Esophagus mucosa (tissue), 1 donor: ENCODE results near the gene PTPRN2. TPM values are rescaled to one million over a fixed set of nuclear protein-coding genes. Genes with fewer than 3 reads are reported as not detected.
"Not testable (repeated sequence)": the region's sequence is repeated elsewhere in the genome, so short reads cannot be mapped to it uniquely, and the experiment has no call there.

Experiments
- ATAC-seq: fragments of 200-7000 bp; cut with Tn5 transposase; one replicate; pipeline ENCODE4 v1.9.1; 2020
- total RNA-seq: library from RNA; stranded (reverse); gene quantifications from one replicate; pipeline ENCODE4 v1.2.4, GENCODE V29; 2023
- donor health status: DM: yes; HTN: yes; CAD: no.

Gene PTPRN2
- total RNA-seq, 1 donor from 2014 or later, result 0.44 TPM

DNA sequence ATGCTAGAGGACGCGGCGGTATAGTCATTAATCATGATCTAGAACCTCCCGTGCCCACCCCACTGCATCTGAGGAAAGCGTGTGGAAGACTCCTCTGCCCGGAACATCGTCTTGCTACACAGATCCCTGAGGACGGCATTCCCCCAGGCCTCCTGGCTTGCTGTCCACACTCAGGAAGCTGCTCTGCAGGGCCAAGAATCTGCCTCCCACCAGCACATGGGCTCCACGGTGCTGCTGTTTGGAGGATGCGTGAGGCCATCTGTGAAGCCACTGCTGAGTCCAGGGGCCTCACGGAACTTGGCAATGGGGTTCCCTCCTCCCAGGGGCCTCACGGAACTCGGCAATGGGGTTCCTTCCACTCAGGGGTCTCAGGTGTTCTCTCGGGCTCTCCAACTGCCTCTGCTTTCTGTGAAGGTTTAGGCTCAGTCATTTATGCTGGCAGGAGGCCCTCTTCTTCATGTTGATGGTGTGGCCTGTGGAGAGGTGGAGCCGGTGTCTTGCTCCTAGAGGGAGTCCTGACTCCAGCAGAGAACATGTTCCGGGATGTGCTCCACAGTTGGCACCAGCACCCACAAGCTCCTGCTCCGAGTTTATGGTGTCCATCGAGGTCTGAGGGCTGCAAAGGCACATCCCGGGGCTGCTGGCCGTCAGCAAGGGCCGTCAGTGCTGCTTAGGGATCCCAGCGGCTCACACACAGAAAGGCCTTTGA is 977.5 kb downstream of the PTPRN2 start:
- no peak for ATAC-seq

DNA sequence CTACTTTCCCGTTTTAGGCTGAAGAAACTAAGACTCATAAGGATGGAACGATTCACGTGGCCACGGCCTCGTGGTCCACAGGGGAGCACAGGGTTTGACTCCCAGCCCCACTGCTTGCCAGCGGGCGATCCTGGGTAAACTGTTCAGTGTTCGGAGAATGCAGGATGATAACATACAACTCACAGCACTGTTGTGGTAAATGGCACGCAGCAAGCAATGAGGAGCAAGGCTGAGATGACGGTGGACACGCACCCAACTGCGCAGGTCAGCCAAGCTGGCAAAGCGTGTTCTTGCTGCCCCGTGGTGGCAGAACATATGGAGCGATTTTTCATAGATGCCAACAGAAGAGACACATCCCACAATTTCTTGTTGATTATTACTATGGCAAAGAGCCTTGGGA is 978.1 kb downstream of the PTPRN2 start:
- ATAC-seq, result no peak

DNA sequence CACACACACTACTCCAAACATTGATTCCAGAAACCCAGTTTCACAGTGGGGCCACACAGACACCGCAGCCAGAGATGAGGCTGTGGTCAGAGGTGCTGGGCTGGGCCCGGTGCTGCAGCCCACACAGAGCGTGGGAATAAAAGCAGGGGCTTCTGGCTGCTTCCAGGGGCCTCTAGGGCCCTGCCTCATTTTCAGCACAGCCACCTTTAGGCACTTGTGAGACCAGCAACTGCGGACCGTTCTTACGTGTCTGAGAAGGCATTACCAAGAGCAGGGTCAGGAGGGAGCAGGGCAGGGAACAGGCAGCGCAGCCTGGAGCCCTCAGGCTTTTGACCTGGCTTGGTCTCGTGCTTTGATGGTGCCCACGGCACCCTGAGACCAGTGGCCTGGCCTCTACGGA is 980.4 kb downstream of the PTPRN2 start:
- no peak for ATAC-seq

DNA sequence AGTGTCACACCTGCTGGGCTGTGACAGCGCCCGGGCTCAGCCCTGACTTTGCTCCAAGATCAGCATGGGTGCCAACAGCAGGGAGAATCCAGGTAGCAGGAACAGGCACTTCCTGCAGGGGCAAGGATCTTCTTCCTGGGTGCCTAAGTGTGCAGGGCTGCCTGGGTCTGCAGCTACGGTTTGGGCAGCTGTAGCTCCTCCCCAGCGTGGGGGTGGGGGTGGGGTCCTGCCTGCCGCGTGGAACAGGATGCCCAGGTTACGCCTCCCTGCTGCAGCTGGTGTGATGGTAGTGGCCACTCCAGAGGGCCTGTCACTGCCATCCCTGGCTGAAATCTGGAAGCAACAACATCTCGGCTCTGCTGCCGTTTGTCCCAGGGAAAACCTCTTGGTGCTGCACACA is 981.5 kb downstream of the PTPRN2 start:
- ATAC-seq, result no peak

DNA sequence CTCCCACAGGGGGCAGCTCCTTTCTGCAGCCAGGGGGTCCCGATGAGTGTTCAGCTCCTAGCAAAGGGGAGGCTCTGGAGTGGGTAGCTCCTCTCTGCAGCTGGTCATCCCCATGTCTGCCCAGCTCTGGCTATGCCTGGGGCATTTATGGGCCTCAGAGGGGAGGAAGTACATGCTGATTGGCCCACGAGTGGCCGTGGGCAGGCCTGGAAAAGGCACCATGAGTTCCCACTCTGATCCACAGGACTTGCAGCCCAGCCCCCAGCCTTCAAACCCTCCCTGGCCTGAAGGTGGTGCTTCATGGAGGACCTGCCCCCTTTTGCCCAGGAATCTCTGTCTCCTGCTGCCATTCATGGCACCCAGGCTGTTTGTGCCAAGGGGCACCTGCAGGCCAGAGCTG is 982.0 kb downstream of the PTPRN2 start:
- ATAC-seq, result no peak

DNA sequence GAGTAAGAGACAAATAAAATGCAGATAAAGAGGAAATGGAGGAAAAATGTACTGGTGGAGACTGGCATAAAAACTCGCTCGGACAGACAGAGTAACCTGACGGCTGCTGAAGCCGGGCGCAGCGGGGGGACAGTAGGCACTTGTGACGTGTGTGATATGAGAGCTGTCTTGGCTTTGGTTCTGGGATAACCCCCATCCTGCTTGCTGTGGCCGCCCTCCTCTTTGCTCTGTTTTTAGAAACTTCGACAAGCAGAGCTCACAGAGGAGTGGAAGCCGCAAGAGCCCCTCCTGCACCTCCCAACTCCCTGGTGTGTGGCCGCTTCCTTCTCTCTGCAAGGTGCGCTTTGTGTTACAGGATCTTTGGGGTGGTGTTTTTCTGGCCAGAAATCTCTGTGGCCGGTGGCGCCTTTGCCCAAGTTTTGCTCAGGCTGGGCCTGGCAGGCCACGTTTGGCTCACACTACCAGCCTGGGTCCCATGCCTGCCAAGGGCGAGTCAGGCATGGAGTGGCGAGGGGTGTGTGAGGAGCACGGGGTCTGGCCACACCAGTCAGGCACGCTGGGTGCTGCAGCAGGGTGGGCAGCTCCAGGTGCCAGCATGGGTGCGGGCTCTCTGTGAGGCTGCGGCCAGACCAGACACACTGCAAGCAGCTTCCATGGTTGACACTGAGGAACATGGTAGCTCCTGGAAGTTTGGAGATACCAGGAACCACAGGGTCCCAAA is 982.8 kb downstream of the PTPRN2 start:
- ATAC-seq, result no peak

DNA sequence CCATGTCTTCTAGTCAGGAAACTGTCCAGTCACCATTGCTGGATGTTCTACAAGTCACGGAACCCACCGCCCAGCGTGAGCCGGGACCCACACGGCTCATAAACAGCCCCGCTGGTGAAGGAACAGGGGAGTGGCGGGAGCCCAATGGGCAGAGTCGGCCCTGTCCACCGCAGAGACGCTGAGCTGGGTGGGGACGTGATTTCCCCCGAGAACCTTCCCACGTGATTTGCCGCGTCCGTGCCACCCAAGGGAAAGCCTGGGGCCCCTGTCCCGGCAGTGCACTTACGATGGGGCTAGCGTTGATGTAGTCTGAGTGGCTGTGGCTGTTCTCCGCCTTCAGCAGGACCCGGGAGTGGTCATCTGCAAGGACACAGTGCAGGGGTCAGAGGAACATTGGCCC is 983.9 kb downstream of the PTPRN2 start:
- ATAC-seq, result no peak

DNA sequence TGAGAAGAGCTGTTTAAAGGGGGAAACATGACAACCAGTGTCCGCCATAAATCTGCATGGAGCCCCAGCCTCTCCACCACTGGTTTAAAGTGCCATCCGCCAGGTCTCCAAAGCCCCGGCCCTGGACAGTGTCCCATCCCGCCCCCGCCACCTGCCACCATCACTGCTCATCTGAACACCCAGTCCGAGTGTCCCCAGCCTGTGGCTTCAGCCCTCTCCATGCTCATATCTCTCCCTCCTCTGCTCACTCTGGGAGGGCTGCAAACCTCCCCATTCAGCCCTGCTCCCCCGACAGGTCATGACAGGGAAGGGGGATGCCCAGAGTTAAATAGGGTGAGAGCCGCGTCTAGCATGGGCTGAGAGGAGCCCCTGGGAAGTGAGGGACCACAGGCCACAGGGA is 984.6 kb downstream of the PTPRN2 start:
- no peak for ATAC-seq

DNA sequence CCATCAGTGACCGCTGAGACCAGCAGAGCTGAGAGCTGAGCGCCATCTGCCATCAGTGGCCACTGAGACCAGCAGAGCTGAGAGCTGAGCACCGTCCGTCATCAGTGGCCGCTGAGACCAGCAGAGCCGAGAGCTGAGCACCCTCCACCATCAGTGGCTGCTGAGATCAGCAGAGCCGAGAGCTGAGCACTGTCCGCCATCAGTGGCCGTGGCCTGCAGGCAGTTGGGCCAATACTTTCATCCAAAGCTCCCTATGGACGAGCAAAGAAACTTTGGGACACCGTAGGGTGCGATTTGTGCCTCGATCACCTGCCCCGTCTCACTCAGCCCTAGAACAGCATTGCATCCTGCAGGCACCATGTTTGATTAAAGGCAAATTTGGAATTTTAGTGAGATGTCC is 985.0 kb downstream of the PTPRN2 start:
- ATAC-seq, result no peak

DNA sequence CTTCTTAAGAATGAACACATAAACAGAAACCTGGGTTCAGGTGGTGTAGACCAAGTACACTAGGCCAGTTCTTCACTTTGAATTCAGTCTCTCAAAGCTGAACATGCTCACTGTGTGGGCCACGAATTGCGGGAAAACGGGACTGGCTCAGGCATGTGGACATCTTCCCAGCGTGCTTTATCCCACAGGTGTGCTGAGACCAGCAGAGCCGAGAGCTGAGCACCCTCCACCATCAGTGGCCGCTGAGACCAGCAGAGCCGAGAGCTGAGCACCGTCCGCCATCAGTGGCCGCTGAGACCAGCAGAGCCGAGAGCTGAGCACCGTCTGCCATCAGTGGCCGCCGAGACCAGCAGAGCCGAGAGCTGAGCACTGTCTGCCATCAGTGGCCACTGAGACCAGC is 985.5 kb downstream of the PTPRN2 start:
- no peak for ATAC-seq

DNA sequence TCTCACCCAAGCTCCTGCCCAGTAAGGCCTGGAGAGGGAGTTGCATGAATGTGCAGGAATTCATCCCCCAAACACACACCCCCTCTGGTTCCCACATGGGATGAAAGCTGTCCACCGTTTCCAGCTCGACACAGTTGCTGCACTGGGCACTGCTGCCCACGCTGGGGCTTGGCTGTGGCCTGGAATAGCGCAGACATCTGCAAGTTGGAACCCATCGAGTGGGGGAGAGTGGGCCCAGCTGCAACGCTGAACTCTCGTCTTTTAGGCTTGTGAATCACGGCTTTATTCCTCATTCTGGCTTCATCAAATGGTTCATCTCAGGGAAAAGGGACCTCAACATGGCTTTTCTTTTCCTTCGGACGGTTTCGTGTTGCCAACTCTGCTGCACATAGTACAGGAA is 986.1 kb downstream of the PTPRN2 start:
- no peak for ATAC-seq

DNA sequence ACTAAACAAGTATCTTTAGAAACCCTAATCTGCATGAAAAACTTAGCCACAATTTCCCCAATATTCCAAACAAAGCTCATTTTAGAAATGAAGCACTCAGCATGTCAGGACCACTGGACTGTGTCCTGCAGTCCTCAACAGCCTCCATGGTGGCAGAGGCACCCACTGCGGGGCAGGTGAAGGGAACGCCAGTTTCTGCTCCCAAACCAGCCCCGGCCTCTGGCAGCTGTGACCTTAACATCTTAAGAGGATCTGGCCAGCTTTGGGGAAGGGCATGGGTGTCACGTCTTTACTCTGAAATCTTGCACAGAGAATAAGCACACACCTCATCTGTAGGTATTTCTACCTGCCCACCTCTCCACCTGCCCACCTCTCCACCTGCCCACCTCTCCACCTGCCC is 988.1 kb downstream of the PTPRN2 start:
- no peak for ATAC-seq

DNA sequence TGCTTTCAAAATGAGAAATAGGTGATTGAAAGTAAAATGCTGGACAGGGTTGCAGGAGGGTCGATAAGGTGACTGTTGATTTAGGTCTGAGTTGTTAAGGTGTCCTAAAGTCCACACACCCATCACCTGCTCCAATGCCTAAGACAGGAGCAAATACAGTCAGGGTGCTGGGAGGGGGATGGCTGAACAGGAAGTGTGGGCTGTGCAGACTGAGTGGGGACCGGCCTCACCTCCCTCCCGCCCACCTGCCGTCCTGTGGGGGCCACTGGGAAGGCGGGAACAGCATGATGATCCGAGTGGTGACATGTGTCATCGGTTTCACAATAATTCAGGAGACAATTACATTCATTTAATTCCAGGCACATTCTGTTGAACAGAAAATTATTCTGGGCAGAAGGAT is 990.1 kb downstream of the PTPRN2 start:
- ATAC-seq, result no peak

DNA sequence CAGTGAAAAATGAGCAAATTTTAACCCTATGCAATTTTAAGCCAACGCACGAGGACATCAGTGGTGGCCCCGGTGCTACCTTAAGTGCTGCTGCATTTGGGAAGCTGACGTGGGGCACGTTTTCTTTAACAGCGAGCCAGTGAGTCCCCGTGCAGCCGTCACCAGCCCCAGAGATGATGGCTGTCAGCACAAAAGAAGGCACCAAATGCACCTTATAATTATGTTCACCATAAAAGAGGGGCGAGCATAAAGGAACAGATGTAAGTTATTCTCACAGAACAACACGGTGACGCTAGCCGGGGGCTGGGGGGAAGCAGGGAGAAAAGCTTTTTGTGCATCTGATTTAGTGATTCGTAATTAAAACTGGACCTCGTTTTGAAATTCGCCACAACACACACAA is 990.7 kb downstream of the PTPRN2 start:
- no peak for ATAC-seq

DNA sequence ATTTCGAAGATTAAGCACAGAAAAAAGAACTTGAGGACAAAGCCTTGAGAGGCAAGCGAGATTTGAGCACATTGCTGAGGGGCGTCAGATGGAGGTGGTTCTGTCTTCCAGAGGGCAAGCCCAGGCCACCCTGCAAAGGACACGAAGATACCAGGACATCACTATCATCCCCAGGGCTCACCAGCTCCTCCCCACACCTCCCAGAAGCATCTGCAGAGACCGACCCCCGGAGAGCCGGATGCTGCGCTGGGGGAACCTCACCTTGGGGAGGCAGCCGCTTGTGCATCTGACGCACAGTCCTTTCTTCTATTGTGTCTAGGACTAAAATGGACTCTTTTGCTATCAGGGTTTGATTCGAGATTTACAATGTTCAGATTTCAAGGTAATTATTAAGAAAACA is 991.2 kb downstream of the PTPRN2 start:
- no peak for ATAC-seq

DNA sequence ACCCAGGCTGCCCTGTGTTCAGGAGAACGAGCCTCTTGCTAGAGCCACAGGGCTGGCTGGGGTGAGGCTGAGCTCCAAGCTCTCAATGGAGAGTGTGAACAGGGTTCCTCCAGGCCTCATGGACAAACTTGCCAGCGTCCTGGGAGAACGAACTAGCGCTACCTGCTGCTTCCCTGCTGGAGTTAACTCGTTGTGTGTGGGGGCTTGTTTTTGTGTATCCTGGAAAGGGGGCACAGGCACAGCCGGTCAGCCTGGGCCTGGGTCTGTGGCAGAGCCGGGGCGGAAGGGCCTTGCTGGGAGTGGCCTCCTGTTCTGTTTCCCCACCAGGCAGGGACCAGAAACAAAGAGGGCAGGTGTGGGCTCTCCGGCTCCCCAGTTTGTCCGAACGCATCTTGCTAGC is 991.6 kb downstream of the PTPRN2 start:
- no peak for ATAC-seq

DNA sequence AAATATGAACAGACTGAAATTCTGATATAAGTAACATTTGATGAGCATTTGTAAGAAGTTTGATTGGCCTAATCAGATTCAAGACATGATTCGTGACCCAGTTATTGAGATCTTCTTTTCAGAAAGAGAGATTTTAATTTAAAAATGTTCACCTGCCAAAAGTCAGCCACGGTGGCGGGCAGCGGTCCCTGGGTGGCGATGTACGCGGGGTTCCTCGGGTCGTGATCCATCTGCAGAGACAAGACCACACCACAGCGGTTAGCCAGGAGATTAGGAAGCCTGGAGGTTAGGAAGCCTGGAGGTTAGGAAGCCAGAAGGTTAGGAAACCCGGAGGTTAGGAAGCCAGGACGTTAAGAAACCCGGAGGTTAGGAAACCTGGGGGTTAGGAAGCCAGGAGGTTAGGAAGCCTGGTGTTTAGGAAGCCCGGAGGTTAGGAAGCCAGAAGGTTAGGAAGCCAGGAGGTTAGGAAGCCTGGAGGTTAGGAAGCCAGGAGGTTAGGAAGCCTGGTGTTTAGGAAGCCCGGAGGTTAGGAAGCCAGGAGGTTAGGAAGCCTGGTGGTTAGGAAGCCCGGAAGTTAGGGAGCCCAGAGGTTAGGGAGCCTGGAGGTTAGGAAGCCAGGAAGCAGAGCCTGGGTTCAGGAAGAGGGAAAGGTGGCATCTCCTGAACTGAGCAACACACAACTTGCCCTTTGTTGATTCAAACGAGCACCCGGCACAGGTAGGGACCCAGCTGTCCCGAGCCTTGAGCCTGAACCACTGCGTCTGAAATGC is 992.4 kb downstream of the PTPRN2 start:
- ATAC-seq, result no peak

DNA sequence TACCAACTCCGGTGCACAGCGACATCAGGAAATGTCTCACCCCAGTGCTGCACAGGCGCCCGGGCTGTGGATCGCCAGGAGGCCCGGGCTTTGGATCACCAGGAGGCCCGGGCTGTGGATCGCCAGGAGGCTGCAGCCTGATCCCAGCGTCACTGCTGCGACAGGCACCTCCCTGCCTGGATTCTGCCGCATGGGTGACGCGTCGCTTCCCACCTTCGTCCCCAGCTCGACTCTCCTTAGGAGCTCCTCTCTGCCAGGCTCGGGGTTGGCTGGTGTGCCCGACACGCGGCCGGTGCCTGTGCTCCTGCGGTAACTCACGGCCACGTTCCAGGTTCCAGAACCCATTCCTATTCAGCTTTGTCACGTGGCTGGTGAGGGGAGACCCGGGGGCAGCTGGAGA is 993.3 kb downstream of the PTPRN2 start:
- no peak for ATAC-seq

DNA sequence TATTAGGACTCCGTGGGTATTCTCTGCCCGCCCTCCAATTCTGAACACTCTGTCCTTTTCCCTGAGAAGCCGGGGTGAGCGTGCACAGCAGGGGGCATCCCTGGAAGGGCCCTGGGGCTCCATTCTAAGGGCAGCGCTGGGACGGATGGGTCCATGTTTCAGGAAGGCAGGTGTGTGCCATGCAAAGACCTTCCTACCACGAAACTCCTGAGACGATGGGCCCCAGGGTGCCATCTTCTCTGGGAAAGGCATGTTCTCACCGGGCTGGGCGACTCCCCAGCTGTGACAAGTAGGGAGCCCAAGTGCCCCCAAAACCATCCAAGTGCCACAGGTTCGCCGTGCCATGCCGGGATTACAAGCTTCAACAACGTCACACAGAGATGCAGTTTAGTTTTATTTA is 994.1 kb downstream of the PTPRN2 start:
- no peak for ATAC-seq

DNA sequence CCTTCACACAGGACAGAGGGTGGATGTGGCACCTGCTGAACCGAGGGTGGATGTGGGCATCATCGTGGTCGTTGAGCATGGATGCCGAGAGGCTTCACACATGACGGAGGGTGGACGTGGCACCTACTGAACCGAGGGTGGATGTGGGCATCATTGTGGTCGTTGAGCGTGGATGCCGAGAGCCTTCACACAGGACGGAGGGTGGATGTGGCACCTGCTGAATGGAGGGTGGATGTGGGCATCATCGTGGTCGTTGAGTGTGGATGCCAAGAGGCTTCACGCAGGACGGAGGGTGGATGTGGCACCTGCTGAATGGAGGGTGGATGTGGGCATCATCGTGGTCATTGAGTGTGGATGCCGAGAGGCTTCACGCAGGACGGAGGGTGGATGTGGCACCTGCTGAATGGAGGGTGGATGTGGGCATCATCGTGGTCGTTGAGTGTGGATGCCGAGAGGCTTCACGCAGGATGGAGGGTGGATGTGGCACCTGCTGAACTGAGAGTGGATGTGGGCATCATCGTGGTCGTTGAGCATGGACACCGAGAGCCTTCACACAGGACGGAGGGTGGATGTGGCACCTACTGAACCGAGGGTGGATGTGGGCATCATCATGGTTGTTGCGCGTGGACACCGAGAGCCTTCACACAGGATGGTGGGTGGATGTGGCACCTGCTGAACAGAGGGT is 994.8 kb downstream of the PTPRN2 start:
- not testable (repeated sequence) for ATAC-seq

DNA sequence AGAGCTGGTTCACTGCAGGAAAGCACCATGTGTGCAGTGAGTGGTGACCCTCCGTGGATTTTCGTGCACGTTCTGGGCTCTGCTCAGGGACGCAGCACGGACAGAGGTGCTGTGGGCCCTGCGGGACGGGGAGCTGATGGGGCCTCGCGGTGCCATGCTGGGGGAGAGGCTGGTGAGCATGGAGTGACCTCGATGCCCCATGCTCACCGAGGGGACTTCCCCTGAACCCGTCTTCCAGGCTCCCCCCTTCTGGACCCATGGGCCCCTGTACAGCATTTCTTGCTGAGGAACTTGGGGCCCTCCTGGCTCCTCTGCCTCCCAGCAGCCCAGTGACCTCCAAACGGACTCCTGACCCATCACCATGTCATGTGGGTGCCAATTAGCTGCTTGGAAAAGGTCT is 997.1 kb downstream of the PTPRN2 start:
- ATAC-seq, result no peak

DNA sequence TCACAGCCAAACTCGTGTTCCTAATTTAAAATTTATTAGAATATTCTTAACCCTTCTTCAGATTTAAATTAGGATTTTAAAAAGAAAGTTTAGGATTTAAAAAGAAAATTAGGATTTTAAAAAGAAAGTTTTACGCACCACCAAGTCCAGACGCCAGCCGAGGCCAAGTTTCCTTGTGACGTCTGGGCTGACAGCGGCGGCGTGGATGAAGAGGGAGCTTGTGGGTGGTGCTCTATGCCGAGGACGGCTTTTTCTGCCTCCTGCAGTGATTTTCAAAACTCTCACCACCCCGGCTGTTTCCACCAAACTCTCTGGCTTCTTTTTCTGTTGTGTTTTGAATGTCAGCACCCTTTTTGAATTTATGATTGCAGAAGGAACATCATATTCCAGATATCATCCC is 997.9 kb downstream of the PTPRN2 start:
- no peak for ATAC-seq
